ENCODE data around the gene DMXL1.
"Not testable (repeated sequence)": the region's sequence is repeated elsewhere in the genome, so short reads cannot be mapped to it uniquely, and the experiment has no call there.

Gene DMXL1

DNA sequence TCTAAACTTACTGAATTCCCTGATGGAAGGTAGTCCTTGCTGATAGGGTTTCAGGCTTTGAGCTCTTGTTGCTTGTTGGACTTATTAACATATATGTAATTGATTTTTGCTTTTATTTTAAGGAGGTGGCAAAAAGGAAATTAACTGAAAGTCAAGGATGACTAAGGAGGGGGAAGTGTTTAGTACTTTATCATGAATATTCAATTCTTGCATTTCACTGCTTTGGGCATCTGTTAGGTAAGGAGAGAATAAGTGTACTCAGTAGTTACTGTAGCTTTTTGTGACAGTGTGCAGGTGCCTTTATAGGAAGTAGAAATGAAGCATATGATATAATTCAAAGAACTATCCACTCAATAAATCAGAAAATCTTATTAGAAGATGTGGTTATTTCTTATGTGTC lies 47.1 kb downstream of the DMXL1 start:
- DNase-seq (ENCODE audit: low read depth) = no peak
- TF ChIP-seq, protein P1, sequence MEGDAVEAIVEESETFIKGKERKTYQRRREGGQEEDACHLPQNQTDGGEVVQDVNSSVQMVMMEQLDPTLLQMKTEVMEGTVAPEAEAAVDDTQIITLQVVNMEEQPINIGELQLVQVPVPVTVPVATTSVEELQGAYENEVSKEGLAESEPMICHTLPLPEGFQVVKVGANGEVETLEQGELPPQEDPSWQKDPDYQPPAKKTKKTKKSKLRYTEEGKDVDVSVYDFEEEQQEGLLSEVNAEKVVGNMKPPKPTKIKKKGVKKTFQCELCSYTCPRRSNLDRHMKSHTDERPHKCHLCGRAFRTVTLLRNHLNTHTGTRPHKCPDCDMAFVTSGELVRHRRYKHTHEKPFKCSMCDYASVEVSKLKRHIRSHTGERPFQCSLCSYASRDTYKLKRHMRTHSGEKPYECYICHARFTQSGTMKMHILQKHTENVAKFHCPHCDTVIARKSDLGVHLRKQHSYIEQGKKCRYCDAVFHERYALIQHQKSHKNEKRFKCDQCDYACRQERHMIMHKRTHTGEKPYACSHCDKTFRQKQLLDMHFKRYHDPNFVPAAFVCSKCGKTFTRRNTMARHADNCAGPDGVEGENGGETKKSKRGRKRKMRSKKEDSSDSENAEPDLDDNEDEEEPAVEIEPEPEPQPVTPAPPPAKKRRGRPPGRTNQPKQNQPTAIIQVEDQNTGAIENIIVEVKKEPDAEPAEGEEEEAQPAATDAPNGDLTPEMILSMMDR (IDR thresholded peaks at IDR 0.05; ENCODE audit: insufficient read depth, low read depth, low read length, missing control alignments) = no peak
- no peak overlapping the region for H3K4me3 ChIP-seq (ENCODE audit: low read depth, low read length)

GRCh38 chr5:119120893-119121292 lies 50.0 kb downstream of the DMXL1 start:
- DNase-seq (ENCODE audit: low read depth) = no peak
- TF ChIP-seq, protein P1 (IDR thresholded peaks at IDR 0.05; ENCODE audit: insufficient read depth, low read depth, low read length, missing control alignments) = no peak
- no peak overlapping the region for H3K4me3 ChIP-seq (ENCODE audit: low read depth, low read length)

DNA sequence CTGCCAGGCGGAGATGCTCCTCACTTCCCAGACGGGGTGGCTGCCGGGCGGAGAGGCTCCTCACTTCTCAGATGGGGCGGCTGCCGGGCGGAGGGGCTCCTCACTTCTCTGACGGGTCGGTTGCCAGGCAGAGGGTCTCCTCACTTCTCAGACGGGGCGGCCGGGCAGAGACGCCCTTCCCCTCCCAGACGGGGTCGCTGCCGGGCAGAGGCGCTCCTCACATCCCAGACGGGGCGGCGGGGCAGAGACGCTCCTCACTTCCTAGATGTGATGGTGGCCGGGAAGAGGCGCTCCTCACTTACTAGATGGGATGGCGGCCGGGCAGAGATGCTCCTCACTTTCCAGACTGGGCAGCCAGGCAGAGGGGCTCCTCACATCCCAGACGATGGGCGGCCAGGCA lies 51.6 kb downstream of the DMXL1 start:
- not testable (repeated sequence) for H3K4me3 ChIP-seq (ENCODE audit: low read depth, low read length); DNase-seq (ENCODE audit: low read depth)

DNA sequence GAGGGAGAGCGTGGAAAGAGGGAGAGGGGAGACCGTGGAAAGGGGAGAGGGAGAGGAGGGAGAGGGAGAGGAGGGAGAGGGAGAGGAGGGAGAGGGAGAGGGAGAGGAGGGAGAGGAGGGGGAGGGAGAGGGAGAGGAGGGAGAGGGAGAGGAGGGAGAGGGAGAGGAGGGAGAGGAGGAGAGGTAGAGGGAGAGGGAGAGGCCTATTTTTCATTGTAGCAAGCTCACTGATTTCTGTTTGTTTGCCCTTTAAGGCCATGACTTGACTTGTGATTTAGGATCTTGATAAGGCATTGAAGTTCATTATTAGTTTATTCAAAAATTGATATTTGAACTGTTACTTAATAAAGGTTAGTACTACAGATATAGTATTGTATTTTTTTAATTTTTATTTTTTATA lies 52.4 kb downstream of the DMXL1 start:
- TF ChIP-seq, protein P1 (IDR thresholded peaks at IDR 0.05; ENCODE audit: insufficient read depth, low read depth, low read length, missing control alignments) = no peak
- no peak for DNase-seq (ENCODE audit: low read depth)

GRCh38 chr5:119129770-119130169 lies 58.9 kb downstream of the DMXL1 start:
- H3K4me3 ChIP-seq (ENCODE audit: low read depth, low read length) = no peak overlapping the region
- TF ChIP-seq, protein P1 (IDR thresholded peaks at IDR 0.05; ENCODE audit: insufficient read depth, low read depth, low read length, missing control alignments) = no peak
- DNase-seq (ENCODE audit: low read depth) = no peak

More for the DNA sequence above, 52.4 kb downstream of the DMXL1 start:
- no peak overlapping the region for H3K4me3 ChIP-seq (ENCODE audit: low read depth, low read length)

DNA sequence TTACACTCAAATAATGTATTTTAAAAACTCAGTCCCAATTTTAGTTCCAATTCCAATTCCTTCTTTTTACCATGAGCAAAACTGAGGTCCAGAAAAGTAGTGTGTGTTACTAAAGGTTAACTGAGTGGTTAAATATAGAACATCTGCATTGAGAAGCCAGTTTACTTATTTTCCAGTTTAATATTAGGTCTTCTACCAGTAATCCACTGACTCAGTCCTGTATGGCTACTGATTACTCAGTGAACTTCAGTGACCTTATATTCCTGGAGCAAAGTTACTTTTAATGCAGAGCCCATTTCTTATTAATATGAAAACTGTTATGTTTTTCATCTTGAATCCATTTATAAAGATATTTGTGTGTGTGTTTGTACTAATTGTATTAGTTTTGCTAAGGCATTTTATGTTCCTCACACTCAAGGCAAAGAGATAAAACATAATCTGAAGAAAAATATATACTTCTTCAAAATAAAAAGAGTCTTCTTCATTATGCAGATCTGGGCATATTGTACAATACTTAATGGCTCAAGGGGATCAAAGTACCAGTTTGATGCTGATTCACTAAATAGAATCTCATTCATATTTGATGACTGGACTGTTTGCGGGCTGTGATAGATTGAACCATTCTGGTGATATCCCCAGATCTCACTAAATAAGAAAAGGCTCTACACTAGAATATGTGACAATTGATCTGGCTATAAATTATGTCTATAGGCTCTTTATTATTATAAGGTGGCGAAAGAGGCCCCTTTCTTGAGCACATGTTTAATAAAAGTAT lies 60.8 kb downstream of the DMXL1 start:
- TF ChIP-seq, protein P1 (IDR thresholded peaks at IDR 0.05; ENCODE audit: insufficient read depth, low read depth, low read length, missing control alignments) = no peak
- no peak overlapping the region for H3K4me3 ChIP-seq (ENCODE audit: low read depth, low read length)
- DNase-seq (ENCODE audit: low read depth) = no peak

DNA sequence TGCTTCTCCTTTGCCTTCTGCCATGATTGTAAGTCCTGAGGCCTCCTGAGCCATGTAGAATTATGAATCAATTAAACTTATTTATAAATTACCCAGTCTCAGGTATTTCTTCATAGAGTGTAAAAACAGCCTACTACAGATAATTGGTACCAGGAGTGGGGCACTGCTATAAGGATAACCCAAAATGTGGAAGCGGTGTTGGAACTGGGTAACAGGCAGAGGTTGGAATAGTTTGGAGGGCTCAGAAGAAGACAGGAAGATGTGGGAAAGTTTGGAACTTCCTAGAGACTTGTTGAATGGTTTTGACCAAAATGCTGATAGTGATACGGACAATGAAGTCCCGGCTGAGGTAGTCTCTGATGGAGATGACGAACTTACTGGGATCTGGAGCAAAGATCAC lies 64.9 kb downstream of the DMXL1 start:
- DNase-seq (ENCODE audit: low read depth); H3K4me3 ChIP-seq (ENCODE audit: low read depth, low read length): not testable (repeated sequence)

DNA sequence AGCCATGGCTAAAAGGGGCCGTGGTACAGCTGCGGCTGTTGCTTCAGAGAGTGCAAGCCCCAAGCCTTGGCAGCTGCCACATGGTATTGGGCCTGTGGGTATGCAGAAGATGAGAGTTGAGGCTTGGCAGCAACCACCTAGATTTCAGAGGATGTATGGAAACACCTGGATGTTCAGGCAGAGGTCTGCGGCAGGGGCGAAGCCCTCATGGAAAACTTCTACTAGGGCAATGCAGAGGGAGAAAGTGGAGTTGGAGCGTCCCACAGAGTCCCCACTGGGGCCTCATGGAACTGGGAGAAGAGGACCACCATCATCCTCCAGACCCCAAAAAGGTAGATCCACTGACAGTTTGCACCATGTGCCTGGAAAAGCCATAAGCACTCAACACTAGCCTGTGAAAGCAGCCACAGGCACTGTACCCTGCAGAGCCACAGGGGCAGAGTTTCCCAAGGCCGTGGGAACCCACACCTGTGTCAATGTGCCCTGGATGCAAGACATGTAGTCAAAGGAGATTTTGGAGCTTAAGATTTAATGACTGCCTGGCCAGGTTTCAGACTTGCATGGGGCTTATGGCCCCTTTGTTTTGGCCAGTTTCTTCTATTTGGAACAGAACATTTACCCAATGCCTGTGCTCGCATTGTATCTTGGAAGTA lies 65.9 kb downstream of the DMXL1 start:
- no peak for DNase-seq (ENCODE audit: low read depth)
- no peak overlapping the region for H3K4me3 ChIP-seq (ENCODE audit: low read depth, low read length)
- TF ChIP-seq, protein P1 (IDR thresholded peaks at IDR 0.05; ENCODE audit: insufficient read depth, low read depth, low read length, missing control alignments) = no peak
